C4-2B (cell line): ENCODE measurements around the gene LRP1B.

ENCODE experiments used
- H3K27ac ChIP-seq: fragments of 450-650 bp; 2 replicates; pipeline ENCODE4 v1.5.1; 2017
- ZFX ChIP-seq: fragments of 450-650 bp; IDR thresholded peaks from 2 replicates; pipeline ENCODE4 v1.6.1; 2017
- TF ChIP-seq, protein P1 (sequence below): fragments of 450-650 bp; conservative IDR thresholded peaks from 2 replicates; pipeline ENCODE4 v1.5.1; 2017; ENCODE audit warnings: mild to moderate bottlenecking

Gene LRP1B

DNA sequence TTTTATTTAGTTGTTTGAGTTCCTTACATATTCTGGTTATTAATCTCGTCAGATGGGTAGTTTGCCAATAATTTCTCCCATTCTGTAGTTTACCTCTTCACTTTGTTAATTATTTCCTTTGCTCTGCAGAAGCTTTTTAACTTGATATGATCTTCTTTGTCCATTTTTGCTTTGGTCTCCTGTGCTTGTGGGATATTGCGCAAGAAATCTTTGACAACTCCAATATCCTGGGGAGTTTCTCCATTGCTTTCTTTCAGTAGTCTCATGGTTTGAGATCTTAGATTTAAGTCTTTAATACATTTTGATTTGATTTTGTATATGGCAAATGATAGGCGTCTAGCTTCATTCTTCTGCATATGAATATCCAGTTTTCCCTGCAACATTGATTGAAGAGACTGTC is 389.2 kb downstream of the LRP1B start:
- no peak overlapping the region for H3K27ac ChIP-seq
- TF ChIP-seq, protein P1, sequence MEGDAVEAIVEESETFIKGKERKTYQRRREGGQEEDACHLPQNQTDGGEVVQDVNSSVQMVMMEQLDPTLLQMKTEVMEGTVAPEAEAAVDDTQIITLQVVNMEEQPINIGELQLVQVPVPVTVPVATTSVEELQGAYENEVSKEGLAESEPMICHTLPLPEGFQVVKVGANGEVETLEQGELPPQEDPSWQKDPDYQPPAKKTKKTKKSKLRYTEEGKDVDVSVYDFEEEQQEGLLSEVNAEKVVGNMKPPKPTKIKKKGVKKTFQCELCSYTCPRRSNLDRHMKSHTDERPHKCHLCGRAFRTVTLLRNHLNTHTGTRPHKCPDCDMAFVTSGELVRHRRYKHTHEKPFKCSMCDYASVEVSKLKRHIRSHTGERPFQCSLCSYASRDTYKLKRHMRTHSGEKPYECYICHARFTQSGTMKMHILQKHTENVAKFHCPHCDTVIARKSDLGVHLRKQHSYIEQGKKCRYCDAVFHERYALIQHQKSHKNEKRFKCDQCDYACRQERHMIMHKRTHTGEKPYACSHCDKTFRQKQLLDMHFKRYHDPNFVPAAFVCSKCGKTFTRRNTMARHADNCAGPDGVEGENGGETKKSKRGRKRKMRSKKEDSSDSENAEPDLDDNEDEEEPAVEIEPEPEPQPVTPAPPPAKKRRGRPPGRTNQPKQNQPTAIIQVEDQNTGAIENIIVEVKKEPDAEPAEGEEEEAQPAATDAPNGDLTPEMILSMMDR = no peak

DNA sequence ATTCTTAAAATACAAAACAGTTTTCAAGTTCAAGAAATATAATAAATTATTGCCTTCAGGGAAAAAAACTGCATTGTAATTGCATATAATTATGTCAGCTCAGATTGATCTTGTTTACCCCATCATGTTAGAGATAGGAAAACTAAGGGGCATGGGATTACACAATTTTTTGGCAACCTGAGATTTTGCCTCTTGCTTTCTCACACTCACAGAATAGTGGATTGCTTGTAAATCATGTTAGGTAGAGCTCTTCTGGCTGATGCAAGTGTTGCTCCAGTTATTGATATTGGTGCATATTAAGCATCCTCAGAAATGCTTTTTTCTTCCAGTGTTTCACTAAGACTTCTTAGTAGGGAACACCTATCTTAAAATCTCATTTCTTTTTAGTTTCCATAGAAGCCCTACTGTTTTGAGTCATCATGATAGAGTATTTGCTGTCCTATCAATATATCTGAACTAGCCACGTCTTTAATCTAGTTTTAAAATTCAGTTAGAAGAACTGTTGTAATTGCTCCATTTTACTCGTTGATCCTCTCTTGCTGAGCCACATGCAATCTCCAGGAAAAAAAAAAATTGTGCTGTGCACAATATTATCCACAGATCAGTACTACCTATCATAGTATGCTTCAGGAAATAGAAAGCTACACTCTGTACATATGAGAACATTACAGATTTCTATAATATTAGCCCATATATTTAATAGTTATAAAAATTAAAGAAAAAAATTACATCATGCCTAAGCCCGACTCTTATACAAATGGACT is 393.1 kb downstream of the LRP1B start:
- no peak for TF ChIP-seq ZFX
- TF ChIP-seq, protein P1 = no peak
- no peak overlapping the region for H3K27ac ChIP-seq

- H3K27ac ChIP-seq = no peak overlapping the region
- TF ChIP-seq, protein P1 = no peak
- TF ChIP-seq ZFX = no peak
Measured at GRCh38 chr2:141736466-141736865, 394.4 kb downstream of the LRP1B start.

DNA sequence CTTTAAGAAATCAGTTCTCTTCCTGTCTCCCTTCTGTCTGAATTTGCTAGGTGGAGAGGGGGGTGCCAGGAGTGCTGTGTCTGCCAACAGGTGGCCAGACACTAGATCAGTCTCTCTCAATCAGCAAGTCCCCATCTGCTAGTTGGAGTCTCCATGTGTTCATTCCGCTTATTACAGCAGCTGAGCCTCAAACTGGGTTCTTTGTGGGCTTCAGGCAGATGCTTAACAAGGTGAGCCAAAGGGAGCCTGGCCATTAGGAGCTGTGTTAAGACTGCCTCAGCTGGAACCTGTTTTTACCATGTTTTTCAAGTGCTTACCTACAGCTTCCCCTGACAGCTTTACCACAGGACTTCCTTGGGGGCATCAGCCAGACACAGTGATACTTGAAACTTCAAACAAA is 401.9 kb downstream of the LRP1B start:
- TF ChIP-seq, protein P1 = no peak
- TF ChIP-seq ZFX = no peak
- no peak overlapping the region for H3K27ac ChIP-seq

GRCh38 chr2:141728142-141728541 is 402.7 kb downstream of the LRP1B start:
- TF ChIP-seq, protein P1 = no peak
- no peak for TF ChIP-seq ZFX

GRCh38 chr2:141724426-141724825 is 406.4 kb downstream of the LRP1B start:
- TF ChIP-seq, protein P1 = no peak
- TF ChIP-seq ZFX = no peak
- H3K27ac ChIP-seq = no peak overlapping the region

More at GRCh38 chr2:141728142-141728541, 402.7 kb downstream of the LRP1B start:
- no peak overlapping the region for H3K27ac ChIP-seq

- TF ChIP-seq, protein P1 = no peak
- TF ChIP-seq ZFX = no peak
- H3K27ac ChIP-seq = no peak overlapping the region
Measured at GRCh38 chr2:141723814-141724213, 407.0 kb downstream of the LRP1B start.
